K562 (cell line): ENCODE measurements around the gene TRIOBP. TPM values are rescaled to one million over a fixed set of nuclear protein-coding genes. Genes with fewer than 3 reads are reported as not detected.

ENCODE experiments used
- BHLHE40 ChIP-seq: IDR thresholded peaks from 2 replicates; pipeline ENCODE4 v1.6.1; 2011; ENCODE audit warnings: low read length, improper control_type of control experiment
- CHCHD3 ChIP-seq: fragments of 250-450 bp; sonication (Bioruptor Pico); IDR thresholded peaks from 2 replicates; pipeline ENCODE4 v2.1.2; 2022; ENCODE audit warnings: mild to moderate bottlenecking
- CXXC5 ChIP-seq: fragments of 250-450 bp; sonication (Bioruptor Pico); IDR thresholded peaks from 2 replicates; pipeline ENCODE4 v1.8.0; 2022; ENCODE audit warnings: inconsistent platforms, mild to moderate bottlenecking, moderate library complexity
- HNRNPH1 ChIP-seq: fragments of 200-400 bp; formaldehyde crosslinking; optimal IDR thresholded peaks from 2 replicates; pipeline ENCODE3; 2017; ENCODE audit warnings: low read depth, mild to moderate bottlenecking, low read length, moderate library complexity
- NUFIP1 ChIP-seq: fragments of 450-650 bp; IDR thresholded peaks from 2 replicates; pipeline ENCODE4 v1.6.1; 2018; ENCODE audit not compliant: partially characterized antibody
- PHB ChIP-seq: fragments of 250-450 bp; sonication (Bioruptor Pico); IDR thresholded peaks from 2 replicates; pipeline ENCODE4 v1.5.0; 2021
- POLR2AphosphoS5 ChIP-seq: IDR thresholded peaks from 2 replicates; pipeline ENCODE4 v1.6.1; 2011; ENCODE audit warnings: mild to moderate bottlenecking, low read depth, low read length, moderate library complexity; ENCODE audit not compliant: control insufficient read depth, insufficient read depth
- PRDM10 ChIP-seq: fragments of 450-650 bp; IDR thresholded peaks from 2 replicates; pipeline ENCODE4 v1.6.1; 2018; ENCODE audit not compliant: partially characterized antibody
- PYGO2 ChIP-seq: fragments of 450-650 bp; IDR thresholded peaks from 2 replicates; pipeline ENCODE4 v1.6.1; 2016; ENCODE audit warnings: mild to moderate bottlenecking, missing genetic modification characterization, moderate library complexity, missing compliant biosample characterization
- SAP30 ChIP-seq: fragments of 200-600 bp; sonication (generic); IDR thresholded peaks from 2 replicates; pipeline ENCODE4 v1.6.1; 2012; ENCODE audit warnings: borderline replicate concordance, low read depth, mild to moderate bottlenecking, moderate library complexity, low read length, control low read depth, inconsistent platforms; ENCODE audit not compliant: insufficient read depth, poor library complexity, severe bottlenecking
- SOX6 ChIP-seq: fragments of 450-650 bp; IDR thresholded peaks from 2 replicates; pipeline ENCODE4 v1.6.1; 2014; ENCODE audit warnings: mild to moderate bottlenecking
- TFAP4 ChIP-seq: sonication (generic); formaldehyde crosslinking; IDR thresholded peaks from 2 replicates; pipeline ENCODE4 v1.8.0; 2022; ENCODE audit warnings: missing genetic modification reagents, mild to moderate bottlenecking, moderate library complexity, borderline replicate concordance
- USF1 ChIP-seq: sonication (generic); formaldehyde crosslinking; IDR thresholded peaks from 2 replicates; pipeline ENCODE4 v1.9.0; 2022; ENCODE audit warnings: mild to moderate bottlenecking, missing genetic modification reagents
- YBX1 ChIP-seq: fragments of 450-650 bp; IDR thresholded peaks from 2 replicates; pipeline ENCODE4 v1.7.1; 2016; ENCODE audit warnings: mild to moderate bottlenecking
- ZNF41 ChIP-seq: fragments of 250-450 bp; sonication (Bioruptor Pico); conservative IDR thresholded peaks from 2 replicates; pipeline ENCODE4 v1.4.0; 2020; ENCODE audit warnings: mild to moderate bottlenecking
- ZNF764 ChIP-seq: fragments of 250-450 bp; sonication (Bioruptor Pico); IDR thresholded peaks from 2 replicates; pipeline ENCODE4 v1.4.0; 2020; ENCODE audit warnings: low read depth, mild to moderate bottlenecking, moderate library complexity
- ZSCAN29 ChIP-seq: fragments of 450-650 bp; IDR thresholded peaks from 2 replicates; pipeline ENCODE4 v1.6.1; 2017
- polyA plus RNA-seq, 8 experiments: library from polyadenylated mRNA; depleted of rRNA in 4 of 8; stranded (reverse) in 5 of 8; unstranded in 3 of 8; fragments of >200 nt; fragmentation: Nextera tagmentation in 2 of 8; fragmentation: Illumina TruSeq in 1 of 8; extraction: Ambion mirVana in 2 of 8; extraction: Trizol in 1 of 8; gene quantifications; 2 replicates each; pipeline versions ENCODE4 v1.2.1 to v1.2.3, GENCODE V29; 2011 to 2014; ENCODE audit warnings: inconsistent platforms in 1 of 8, missing spikeins in 1 of 8
- total RNA-seq, 7 experiments: library from RNA; depleted of rRNA in 6 of 7; stranded (reverse); fragments of >200 nt in 6 of 7; fragmentation: Illumina TruSeq in 2 of 7; extraction: Trizol in 2 of 7; gene quantifications; 2 replicates each; pipeline versions ENCODE4 v1.2.1 to v1.2.3, GENCODE V29; 2011 to 2021; ENCODE audit warnings: low replicate concordance in 1 of 7
- TF ChIP-seq, protein P1 (sequence below): fragments of 450-650 bp; IDR thresholded peaks from 2 replicates; pipeline ENCODE4 v1.6.1; 2017; ENCODE audit warnings: antibody characterized with exemption
- TF ChIP-seq, protein P2 (sequence below): fragments of 250-450 bp; sonication (Bioruptor Pico); IDR thresholded peaks from 2 replicates; pipeline ENCODE4 v1.5.0; 2021

Gene TRIOBP
- total and polyA plus RNA-seq, 9 of the 15 experiments (the other 6 are each of a cell fraction or from before 2014, with no cell fraction given) = 0.24 to 13.8 (median 5.5) TPM

GRCh38 chr22:37658133-37659065 lies 38.4 kb upstream of the TRIOBP start, which contains the start of gene PDXP (continued):
- TF ChIP-seq, protein P1, sequence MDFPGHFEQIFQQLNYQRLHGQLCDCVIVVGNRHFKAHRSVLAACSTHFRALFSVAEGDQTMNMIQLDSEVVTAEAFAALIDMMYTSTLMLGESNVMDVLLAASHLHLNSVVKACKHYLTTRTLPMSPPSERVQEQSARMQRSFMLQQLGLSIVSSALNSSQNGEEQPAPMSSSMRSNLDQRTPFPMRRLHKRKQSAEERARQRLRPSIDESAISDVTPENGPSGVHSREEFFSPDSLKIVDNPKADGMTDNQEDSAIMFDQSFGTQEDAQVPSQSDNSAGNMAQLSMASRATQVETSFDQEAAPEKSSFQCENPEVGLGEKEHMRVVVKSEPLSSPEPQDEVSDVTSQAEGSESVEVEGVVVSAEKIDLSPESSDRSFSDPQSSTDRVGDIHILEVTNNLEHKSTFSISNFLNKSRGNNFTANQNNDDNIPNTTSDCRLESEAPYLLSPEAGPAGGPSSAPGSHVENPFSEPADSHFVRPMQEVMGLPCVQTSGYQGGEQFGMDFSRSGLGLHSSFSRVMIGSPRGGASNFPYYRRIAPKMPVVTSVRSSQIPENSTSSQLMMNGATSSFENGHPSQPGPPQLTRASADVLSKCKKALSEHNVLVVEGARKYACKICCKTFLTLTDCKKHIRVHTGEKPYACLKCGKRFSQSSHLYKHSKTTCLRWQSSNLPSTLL = no peak
- TF ChIP-seq YBX1 = no peak
- no peak for TF ChIP-seq CHCHD3
- TF ChIP-seq, protein P2, sequence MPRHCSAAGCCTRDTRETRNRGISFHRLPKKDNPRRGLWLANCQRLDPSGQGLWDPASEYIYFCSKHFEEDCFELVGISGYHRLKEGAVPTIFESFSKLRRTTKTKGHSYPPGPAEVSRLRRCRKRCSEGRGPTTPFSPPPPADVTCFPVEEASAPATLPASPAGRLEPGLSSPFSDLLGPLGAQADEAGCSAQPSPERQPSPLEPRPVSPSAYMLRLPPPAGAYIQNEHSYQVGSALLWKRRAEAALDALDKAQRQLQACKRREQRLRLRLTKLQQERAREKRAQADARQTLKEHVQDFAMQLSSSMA (CRISPR knock-in tag) = 0 out of 2 replicates have a peak, but pooled peaks have one; percentile 33
- TF ChIP-seq CXXC5 = peak; percentile 96
- TF ChIP-seq HNRNPH1 = no peak
- no peak for TF ChIP-seq ZSCAN29
- no peak; the same call in 1 of the 2 replicates for TF ChIP-seq POLR2AphosphoS5
- TF ChIP-seq NUFIP1 = no peak
- no peak for TF ChIP-seq SOX6
- peak; percentile 95 for TF ChIP-seq BHLHE40
- peak; percentile 59 for TF ChIP-seq SAP30
- no peak for TF ChIP-seq PHB (CRISPR knock-in tag)
- TF ChIP-seq TFAP4 (CRISPR knock-in tag) = peak; percentile 70; the same call in 1 of the 2 replicates
- no peak for TF ChIP-seq PYGO2
- peak; percentile 58 for TF ChIP-seq USF1 (CRISPR knock-in tag)
- no peak for TF ChIP-seq ZNF764
- TF ChIP-seq PRDM10 = no peak
- TF ChIP-seq ZNF41 = no peak
